ENCODE results near the gene FARS2.

GRCh38 chr6:5247201-5247600, 14.1 kb upstream of the FARS2 start:
- TF ChIP-seq CTCF (IDR thresholded peaks at IDR 0.05 in 8 of 11, conservative IDR thresholded peaks at IDR 0.05 in 3 of 11) (no peak), POLR2A (IDR thresholded peaks at IDR 0.05) (no peak)

All from spleen (tissue), 7 donors.